Neural progenitor cell (in vitro differentiated cells): Measurements from ENCODE around the gene CASP3.

Experiments used
- EZH2 ChIP-seq: fragments of 200-600 bp; sonication (generic); IDR thresholded peaks from 2 replicates; pipeline ENCODE4 v1.6.1; 2017; ENCODE audit warnings: antibody characterized with exemption, mild to moderate bottlenecking, moderate library complexity
- EZH2phosphoT487 ChIP-seq: fragments of 200-600 bp; sonication (generic); IDR thresholded peaks from 2 replicates; pipeline ENCODE4 v1.6.1; 2017; ENCODE audit warnings: antibody characterized with exemption
- TF ChIP-seq, protein P1 (sequence below): fragments of 200-600 bp; sonication (generic); IDR thresholded peaks from 2 replicates; pipeline ENCODE4 v1.5.1; 2017; ENCODE audit warnings: antibody characterized with exemption, mild to moderate bottlenecking

DNA sequence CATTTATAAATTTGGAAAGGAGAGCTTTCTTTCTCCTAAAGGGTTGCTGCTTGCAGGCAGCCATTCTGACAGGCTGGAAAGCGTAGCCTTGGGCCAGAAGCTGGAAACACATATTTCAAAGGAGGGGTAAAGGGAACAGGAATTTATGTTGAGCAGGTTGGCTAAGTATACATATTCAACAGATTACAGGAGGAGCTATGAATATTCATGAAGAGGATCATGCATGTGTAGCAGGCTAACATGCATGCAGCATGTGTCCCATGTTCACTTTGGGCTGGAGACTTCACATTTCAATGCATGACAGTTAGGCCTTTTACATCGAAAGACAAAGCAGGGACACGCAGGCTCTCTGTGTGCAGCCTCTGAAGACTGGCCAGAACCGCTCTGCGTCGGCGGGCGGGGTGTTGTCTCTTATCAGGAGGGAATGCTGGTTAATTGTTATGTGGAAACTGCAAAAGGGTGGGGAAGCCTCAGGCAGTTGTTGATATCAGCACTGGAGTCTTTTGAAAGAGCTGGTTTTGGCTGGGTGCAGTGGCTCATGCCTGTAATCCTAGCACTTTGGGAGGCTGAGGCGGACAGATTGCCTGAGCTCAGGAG, 31.5 kb downstream of the CASP3 start:
- TF ChIP-seq, protein P1, sequence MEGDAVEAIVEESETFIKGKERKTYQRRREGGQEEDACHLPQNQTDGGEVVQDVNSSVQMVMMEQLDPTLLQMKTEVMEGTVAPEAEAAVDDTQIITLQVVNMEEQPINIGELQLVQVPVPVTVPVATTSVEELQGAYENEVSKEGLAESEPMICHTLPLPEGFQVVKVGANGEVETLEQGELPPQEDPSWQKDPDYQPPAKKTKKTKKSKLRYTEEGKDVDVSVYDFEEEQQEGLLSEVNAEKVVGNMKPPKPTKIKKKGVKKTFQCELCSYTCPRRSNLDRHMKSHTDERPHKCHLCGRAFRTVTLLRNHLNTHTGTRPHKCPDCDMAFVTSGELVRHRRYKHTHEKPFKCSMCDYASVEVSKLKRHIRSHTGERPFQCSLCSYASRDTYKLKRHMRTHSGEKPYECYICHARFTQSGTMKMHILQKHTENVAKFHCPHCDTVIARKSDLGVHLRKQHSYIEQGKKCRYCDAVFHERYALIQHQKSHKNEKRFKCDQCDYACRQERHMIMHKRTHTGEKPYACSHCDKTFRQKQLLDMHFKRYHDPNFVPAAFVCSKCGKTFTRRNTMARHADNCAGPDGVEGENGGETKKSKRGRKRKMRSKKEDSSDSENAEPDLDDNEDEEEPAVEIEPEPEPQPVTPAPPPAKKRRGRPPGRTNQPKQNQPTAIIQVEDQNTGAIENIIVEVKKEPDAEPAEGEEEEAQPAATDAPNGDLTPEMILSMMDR: no peak
- no peak for TF ChIP-seq EZH2phosphoT487
- no peak for TF ChIP-seq EZH2
